Nucleus accumbens (tissue), 56 donors: ENCODE data around the gene IL10RB.

Experiments
- DNase-seq, 56 donors: peaks; one replicate each; lab custom pipeline; 2025; lab: John Stamatoyannopoulos, UW

Gene IL10RB

GRCh38 chr21:33262921-33263320 lies 3.2 kb upstream of the IL10RB start:
- DNase-seq: no peak

- no peak for DNase-seq
These were observed 1.6 kb upstream of the IL10RB start for GRCh38 chr21:33264561-33264960.

DNA sequence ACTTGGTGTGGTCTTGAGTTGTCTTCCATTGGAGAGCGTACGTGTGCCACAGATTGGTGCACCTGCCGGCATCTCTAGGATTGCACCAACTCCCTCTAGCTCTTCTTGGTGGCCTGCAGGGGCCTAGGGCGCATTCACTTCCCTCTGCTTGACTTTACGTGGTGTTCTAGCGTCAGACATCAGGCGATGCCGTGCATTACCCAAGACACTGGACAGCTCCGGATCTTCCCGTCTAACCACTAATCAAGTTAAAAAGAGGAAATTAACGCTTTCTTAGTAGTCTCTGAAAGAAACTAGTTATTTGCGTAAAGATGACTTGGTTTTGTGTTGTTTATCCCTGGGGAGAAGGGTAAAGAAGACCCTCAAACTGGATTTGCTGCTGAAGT lies 510 bp upstream of the IL10RB start:
- DNase-seq: peak in 14 of 56 donors; percentile 2 to 30 (median 12)

DNA sequence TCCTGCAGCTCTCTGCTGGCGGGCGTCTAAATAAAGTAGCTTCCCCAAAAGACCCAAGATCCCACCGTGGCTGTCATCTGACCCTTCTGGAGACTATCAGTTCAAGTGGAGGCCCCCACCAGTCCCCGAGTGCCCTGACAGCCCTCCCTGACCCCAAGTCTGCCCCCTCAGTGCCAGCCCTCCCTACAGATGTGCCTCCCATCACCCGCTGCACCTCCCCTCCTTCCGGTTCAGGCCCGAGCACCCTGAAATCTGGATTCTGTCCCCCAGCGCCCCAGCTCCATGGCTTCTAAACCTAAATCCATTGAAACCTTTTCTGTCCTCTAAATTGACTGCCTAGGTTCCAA lies 595 bp downstream of the IL10RB start:
- DNase-seq: peak in 8 of 56 donors; percentile 9 to 58 (median 36)

- DNase-seq: no peak
These were observed 1.1 kb downstream of the IL10RB start for GRCh38 chr21:33267250-33267649.

DNA sequence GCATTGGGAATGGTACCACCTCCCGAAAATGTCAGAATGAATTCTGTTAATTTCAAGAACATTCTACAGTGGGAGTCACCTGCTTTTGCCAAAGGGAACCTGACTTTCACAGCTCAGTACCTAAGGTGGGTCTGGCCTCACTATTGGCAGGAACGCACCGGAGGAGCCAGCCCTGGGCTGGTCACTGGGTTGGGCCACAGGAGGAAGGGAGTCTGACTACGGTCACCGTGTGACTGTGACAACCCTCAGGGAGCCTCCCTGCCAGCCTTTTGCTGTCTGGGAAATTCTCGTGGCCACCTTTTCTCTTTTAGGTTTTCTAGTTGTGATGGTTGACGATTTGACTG lies 2.2 kb downstream of the IL10RB start:
- DNase-seq: no peak

GRCh38 chr21:33268737-33269441 lies 2.7 kb downstream of the IL10RB start:
- no peak for DNase-seq

DNA sequence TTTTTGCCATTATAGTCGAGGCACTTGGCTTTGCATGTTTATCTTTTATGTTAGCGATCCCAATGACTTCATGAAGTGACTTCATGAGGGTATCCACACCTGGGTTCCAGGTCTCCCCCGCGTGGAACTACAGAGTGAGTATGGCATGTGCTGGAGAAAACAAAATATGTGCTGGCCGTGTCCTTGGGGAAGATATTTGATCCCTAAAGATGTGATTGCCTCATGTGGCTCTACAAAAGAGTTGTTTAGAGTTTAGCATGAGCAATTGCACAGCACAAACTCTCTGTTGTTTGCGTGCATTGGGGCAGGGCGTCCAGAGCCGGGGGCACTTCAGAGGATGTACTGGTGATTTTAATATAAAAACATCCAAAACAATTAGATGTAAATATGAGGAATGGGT lies 4.8 kb downstream of the IL10RB start:
- DNase-seq: no peak

DNA sequence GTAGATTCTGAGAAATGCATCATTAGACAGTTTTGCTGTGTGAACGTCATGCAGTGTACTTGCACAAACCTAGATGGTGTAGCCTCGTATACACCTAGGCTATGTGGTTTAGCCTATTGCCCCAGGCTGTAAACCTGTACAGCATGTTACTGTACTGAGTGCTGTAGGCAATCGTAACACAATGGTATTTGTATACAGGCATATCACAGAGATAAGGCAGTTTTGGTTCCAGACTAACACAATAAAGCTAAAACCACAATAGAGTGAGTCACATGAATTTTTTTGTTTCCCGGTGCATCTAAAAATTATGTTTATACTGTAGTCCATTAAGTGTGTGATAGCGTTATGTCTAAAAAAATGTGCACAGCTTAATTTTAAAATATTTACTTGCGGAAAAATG lies 6.9 kb downstream of the IL10RB start:
- DNase-seq: no peak

DNA sequence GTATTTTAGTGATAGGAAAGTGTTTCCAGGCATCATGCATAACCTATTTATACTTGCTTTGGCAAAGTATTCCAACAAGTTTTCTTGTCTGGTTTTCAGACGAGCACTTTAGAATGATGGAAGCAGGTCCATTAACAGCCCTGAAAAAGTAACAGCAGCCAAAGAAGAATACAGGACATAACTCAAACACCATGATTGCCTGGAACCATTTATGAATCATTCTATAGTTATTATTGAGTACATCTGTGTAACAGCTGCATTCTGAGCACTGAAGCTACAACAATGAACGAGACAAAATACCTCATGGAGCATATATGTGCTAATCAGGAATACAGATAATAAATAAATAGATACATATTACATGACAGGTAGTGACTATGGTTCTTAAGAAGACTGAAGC lies 12.6 kb downstream of the IL10RB start:
- no peak for DNase-seq

DNA sequence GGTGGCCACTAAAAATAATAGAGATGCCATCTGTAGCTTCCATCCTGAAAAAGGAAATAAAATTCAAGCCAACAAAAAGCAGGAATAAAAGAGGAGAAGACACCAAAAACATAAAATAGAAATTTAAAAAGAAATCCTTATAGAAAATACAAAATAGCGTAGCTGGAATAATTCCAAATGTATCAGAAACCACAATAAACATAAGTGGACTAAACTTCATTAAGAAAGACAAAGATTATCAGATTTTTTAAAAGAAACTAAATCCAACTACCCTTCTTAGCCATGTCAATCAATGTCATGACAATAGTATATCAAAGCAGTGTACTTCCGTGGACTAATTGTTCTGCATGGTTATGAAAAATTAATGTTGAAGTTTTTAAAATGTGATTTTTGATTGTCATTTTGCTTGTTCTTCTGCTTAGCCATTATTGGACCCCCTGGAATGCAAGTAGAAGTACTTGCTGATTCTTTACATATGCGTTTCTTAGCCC lies 13.2 kb downstream of the IL10RB start:
- no peak for DNase-seq

- DNase-seq: no peak
These were observed 15.0 kb downstream of the IL10RB start for GRCh38 chr21:33281096-33281652.

GRCh38 chr21:33283203-33283602 lies 17.0 kb downstream of the IL10RB start:
- DNase-seq: no peak

- DNase-seq: no peak
These were observed 19.9 kb downstream of the IL10RB start for GRCh38 chr21:33286076-33286475.

- no peak for DNase-seq
These were observed 20.7 kb downstream of the IL10RB start for GRCh38 chr21:33286600-33287456.

DNA sequence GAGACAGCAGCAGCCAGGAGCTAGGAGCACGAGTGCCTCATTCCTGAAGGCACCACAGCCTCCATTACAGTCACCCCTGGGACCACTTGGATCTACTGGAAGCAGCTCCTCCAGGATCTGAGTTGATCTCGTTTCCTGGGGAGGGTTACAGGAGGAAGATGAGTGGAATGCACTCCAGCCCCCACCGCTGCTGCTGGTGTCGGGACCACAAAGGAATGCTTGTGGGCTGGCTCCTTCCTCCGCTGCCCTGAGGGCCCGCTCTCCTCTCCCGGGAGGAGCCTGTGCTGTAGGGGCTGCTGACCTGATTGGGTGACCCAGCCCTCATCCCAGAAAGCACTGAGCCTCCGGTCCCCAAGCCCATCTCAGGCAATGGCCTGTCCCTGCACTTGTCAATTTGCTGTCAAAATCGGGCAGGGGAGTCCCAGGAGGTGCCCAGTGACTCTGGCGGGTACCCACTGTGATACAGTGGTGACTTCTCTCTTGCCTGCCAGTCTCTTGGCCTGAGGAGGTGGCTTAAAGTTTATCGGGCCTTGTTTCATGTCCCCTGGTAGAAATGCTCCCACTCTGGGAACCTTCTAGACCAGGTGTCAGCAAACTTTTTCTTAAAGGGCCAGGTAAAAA lies 23.1 kb downstream of the IL10RB start:
- no peak for DNase-seq

DNA sequence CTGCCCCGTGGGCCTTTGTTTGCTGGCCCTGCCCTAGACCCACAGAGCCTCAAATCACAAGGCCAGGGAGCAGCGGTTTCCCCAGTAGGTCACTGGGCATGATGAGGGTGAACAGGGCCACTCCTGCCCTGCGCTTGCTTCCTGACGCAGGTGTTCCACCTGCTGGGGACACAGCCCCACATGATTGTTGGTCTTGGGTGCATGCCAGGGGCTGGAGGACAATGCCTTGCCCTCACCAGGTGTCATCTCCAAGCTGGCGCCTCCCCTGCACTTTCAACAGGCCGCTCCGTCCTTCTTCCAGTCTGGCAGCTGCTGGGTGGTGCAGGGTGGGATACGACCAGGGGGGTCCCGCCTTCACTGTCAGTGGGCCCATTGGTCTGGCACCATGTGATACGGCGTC lies 24.3 kb downstream of the IL10RB start:
- no peak for DNase-seq

GRCh38 chr21:33291686-33292085 lies 25.5 kb downstream of the IL10RB start:
- DNase-seq: no peak

DNA sequence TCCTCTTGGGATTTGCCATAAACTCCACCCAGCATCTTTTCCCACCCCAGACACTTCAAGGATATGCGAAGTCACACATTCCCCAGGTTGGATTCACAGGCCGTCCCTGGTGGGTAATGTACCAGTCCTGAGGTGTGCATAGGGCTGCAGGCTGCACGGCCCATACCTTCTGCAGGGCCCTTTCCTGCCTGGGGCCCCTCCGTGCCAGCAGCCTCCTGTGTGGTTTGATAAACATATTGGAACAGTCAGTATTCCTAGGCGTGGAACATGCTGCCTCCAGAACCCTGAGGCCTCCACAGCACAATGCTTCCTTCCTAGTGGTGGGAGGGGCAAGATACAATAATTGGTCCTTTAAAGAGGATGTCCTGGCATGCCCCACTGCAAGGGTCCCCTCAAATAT lies 26.6 kb downstream of the IL10RB start:
- no peak for DNase-seq

- DNase-seq: peak in 6 of 56 donors; percentile 4 to 34 (median 13)
These were observed 27.0 kb downstream of the IL10RB start for GRCh38 chr21:33293136-33293535.

GRCh38 chr21:33293811-33294216 lies 27.6 kb downstream of the IL10RB start:
- no peak for DNase-seq
